K562 (cell line): Measurements from ENCODE around the gene PSMA7. TPM values are rescaled to one million over a fixed set of nuclear protein-coding genes. Genes with fewer than 3 reads are reported as not detected.

Source experiments
- ARID4B ChIP-seq: sonication (generic); formaldehyde crosslinking; IDR thresholded peaks from 2 replicates; pipeline ENCODE4 v1.8.0; 2022; ENCODE audit warnings: mild to moderate bottlenecking, missing genetic modification reagents
- ATF7 ChIP-seq: fragments of 450-650 bp; IDR thresholded peaks from 2 replicates; pipeline ENCODE4 v1.7.1; 2014; ENCODE audit warnings: mild to moderate bottlenecking, moderate library complexity
- BMI1 ChIP-seq: fragments of 150-350 bp; IDR thresholded peaks from 2 replicates; pipeline ENCODE4 v1.6.1; 2014; ENCODE audit warnings: low read length
- CBFA2T3 ChIP-seq: fragments of 450-650 bp; IDR thresholded peaks from 2 replicates; pipeline ENCODE4 v1.6.1; 2017
- CBX1 ChIP-seq: sonication (generic); IDR thresholded peaks from 2 replicates; pipeline ENCODE4 v1.6.1; 2016; ENCODE audit warnings: antibody characterized with exemption, low read depth, mild to moderate bottlenecking
- E2F6 ChIP-seq, 2 experiments: IDR thresholded peaks; 2 replicates each; pipeline ENCODE4 v1.6.1; 2011; ENCODE audit warnings: borderline replicate concordance in 1 of 2, control low read depth in 1 of 2, low read depth in 1 of 2, low read length in 1 of 2, mild to moderate bottlenecking in 1 of 2, mixed read lengths in 1 of 2, moderate library complexity in 1 of 2; ENCODE audit not compliant: insufficient read depth in 1 of 2, insufficient read length in 1 of 2, poor library complexity in 1 of 2, severe bottlenecking in 1 of 2; ENCODE audit errors: extremely low read depth in 1 of 2
- ETV5 ChIP-seq: sonication (generic); formaldehyde crosslinking; IDR thresholded peaks from 2 replicates; pipeline ENCODE4 v1.4.0; 2020; ENCODE audit warnings: low read depth, mild to moderate bottlenecking, missing genetic modification reagents
- HES1 ChIP-seq: fragments of 450-650 bp; IDR thresholded peaks from 2 replicates; pipeline ENCODE4 v1.6.1; 2016; ENCODE audit warnings: low read depth, mild to moderate bottlenecking, moderate library complexity
- PRPF4 ChIP-seq: fragments of 200-400 bp; formaldehyde crosslinking; IDR thresholded peaks from one replicate; pipeline ENCODE4 v1.6.1; 2017; ENCODE audit warnings: low read length, low read depth, mild to moderate bottlenecking; ENCODE audit not compliant: insufficient read depth, poor library complexity, severe bottlenecking
- RAD21 ChIP-seq, 2 experiments: fragments of 250-450 bp in 1 of 2; fragments of 450-650 bp in 1 of 2; sonication (Bioruptor Pico) in 1 of 2; formaldehyde crosslinking in 1 of 2; IDR thresholded peaks in 1 of 2; conservative IDR thresholded peaks in 1 of 2; 2 replicates each; pipeline versions ENCODE4 v1.4.0 to v1.8.0; 2020 to 2022; ENCODE audit warnings: mild to moderate bottlenecking in 2 of 2, moderate library complexity in 1 of 2
- SMAD3 ChIP-seq: fragments of 450-650 bp; formaldehyde crosslinking; conservative IDR thresholded peaks from 2 replicates; pipeline ENCODE4 v1.4.0; 2020; ENCODE audit warnings: mild to moderate bottlenecking
- U2AF1 ChIP-seq: fragments of 200-400 bp; formaldehyde crosslinking; optimal IDR thresholded peaks from 2 replicates; pipeline ENCODE3; 2017; ENCODE audit warnings: mild to moderate bottlenecking, low read depth, low read length, moderate library complexity
- ZBTB8A ChIP-seq: fragments of 450-650 bp; IDR thresholded peaks from 2 replicates; pipeline ENCODE4 v1.6.1; 2018; ENCODE audit warnings: mild to moderate bottlenecking, moderate library complexity; ENCODE audit not compliant: partially characterized antibody
- polyA plus RNA-seq, 8 experiments: library from polyadenylated mRNA; depleted of rRNA in 4 of 8; stranded (reverse) in 5 of 8; unstranded in 3 of 8; fragments of >200 nt; fragmentation: Nextera tagmentation in 2 of 8; fragmentation: Illumina TruSeq in 1 of 8; extraction: Ambion mirVana in 2 of 8; extraction: Trizol in 1 of 8; gene quantifications; 2 replicates each; pipeline versions ENCODE4 v1.2.1 to v1.2.3, GENCODE V29; 2011 to 2014; ENCODE audit warnings: inconsistent platforms in 1 of 8, missing spikeins in 1 of 8
- total RNA-seq, 7 experiments: library from RNA; depleted of rRNA in 6 of 7; stranded (reverse); fragments of >200 nt in 6 of 7; fragmentation: Illumina TruSeq in 2 of 7; extraction: Trizol in 2 of 7; gene quantifications; 2 replicates each; pipeline versions ENCODE4 v1.2.1 to v1.2.3, GENCODE V29; 2011 to 2021; ENCODE audit warnings: low replicate concordance in 1 of 7
- TF ChIP-seq, protein P1 (sequence below): fragments of 450-650 bp; IDR thresholded peaks from 2 replicates; pipeline ENCODE4 v1.6.1; 2016; ENCODE audit warnings: antibody characterized with exemption

The PSMA7 gene
- total and polyA plus RNA-seq, 9 of the 15 experiments (the other 6 are each of a cell fraction or from before 2014, with no cell fraction given) = 257 to 510 (median 393) TPM

DNA sequence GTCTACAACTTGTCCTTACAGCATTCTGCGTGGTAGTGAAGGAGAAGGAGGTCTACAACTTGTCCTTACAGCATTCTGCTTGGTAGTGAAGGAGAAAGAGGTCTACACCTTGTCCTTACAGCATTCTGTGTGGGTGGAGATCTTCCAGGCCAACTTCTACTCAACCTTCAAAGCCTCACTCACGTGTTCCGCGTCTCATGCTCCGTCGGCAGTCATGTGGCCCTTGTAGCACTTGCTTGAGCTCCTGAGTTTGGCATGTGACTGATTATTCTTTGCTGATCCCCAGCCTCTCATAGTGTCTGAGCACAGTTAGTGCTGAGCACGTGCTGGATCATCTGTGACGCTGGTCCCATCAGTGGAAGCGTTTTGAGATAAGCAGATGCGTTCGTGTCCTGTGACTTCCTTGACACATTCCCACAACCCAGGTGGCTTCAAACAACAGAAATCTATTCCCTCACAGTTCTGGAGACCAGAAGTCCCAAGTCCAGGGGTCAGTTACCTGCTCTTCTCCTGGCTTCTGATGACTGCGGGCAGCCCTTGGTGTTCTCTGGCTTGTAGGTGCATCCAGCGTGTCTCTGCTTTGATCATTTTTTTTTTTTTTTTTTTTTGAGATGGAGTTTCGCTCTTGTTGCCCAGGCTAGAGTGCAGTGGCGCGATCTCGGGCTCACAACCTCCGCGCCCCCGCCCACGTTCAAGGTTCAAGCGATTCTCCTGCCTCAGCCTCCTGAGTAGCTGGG is 3.0 kb upstream of the PSMA7 start (continued):
- TF ChIP-seq CBX1 (no peak; the same call in 1 of the 2 replicates), ATF7 (peak; percentile 74), U2AF1 (no peak), HES1 (peak; percentile 64), E2F6 (IDR thresholded peaks at IDR 0.05; ENCODE audit: borderline replicate concordance in 1 of 2, extremely low read depth in 1 of 2, insufficient read depth in 1 of 2, insufficient read length in 1 of 2, low read depth in 1 of 2, low read length in 1 of 2, poor library complexity in 1 of 2, severe bottlenecking in 1 of 2) (peak; percentile 91 to 94), PRPF4 (no peak), ARID4B (CRISPR knock-in tag) (peak; percentile 74), SMAD3 (CRISPR knock-in tag) (no peak), BMI1 (no peak), CBFA2T3 (peak; percentile 85), RAD21 (CRISPR knock-in tag; conservative IDR thresholded peaks at IDR 0.05 in 1 of 2, IDR thresholded peaks at IDR 0.05 in 1 of 2) (peak in 1 of 2 experiments; percentile 7; a peak in 1 of 4 replicates), ZBTB8A (no peak), ETV5 (CRISPR knock-in tag) (no peak)
- TF ChIP-seq, protein P1, sequence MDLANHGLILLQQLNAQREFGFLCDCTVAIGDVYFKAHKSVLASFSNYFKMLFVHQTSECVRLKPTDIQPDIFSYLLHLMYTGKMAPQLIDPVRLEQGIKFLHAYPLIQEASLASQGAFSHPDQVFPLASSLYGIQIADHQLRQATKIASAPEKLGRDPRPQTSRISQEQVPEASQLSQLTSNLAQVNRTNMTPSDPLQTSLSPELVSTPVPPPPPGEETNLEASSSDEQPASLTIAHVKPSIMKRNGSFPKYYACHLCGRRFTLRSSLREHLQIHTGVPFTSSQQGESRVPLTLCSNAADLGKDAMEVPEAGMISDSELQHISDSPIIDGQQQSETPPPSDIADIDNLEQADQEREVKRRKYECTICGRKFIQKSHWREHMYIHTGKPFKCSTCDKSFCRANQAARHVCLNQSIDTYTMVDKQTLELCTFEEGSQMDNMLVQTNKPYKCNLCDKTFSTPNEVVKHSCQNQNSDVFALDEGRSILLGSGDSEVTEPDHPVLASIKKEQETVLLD = 0 out of 2 replicates have a peak, but pooled peaks have one; percentile 38
